ENCODE measurements around the gene RSAD2. TPM values are rescaled to one million over a fixed set of nuclear protein-coding genes. Genes with fewer than 3 reads are reported as not detected.

The RSAD2 gene
- polyA plus RNA-seq, 1 donor from 2014 or later: 1.2 TPM

DNA sequence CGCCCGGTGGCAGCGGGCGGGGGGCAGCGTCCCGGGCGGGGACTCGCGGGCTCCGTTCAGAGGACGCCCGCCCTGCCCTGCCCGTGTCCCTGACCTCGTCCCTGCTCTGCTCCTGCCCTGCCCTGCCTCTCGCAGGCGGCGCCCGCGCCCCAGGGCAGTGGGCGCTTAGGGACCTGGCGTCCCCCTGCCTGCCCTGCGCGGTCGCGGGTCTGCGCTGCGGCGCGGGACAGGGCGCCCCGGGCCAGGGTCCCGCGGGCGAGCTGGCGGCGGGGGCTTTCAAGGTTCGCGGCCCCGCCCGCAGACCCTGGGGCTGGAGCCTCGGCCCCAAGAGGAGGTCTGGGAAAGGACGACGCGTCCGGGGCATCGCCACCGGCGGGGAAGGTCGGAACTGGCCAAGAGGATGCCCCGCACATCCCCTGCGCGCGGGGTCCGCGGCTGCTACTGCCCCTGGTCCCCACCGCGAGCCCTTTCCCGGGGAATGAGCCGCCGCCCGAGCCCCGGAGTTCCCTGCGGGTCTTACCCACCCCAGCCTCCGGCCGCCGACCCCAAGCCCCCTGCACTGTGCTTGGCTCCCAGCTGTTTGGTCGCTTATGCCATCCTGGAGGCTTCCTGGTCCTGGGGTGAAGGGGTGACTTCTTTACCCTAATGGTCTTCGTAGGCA is 40.3 kb downstream of the RSAD2 start:
- H3K9me3 ChIP-seq (ENCODE audit: low read length): no peaks in the 10 kb centered on the region
- peak overlapping the region; percentile 78 for H3K9ac ChIP-seq (ENCODE audit: low read length)
- H3K36me3 ChIP-seq (ENCODE audit: insufficient read depth, low read length): no peaks in the 10 kb centered on the region
- TF ChIP-seq EZH2 (IDR thresholded peaks at IDR 0.05; ENCODE audit: borderline replicate concordance, insufficient read depth, low read length, poor library complexity, severe bottlenecking) (no peak), MXI1 (conservative IDR thresholded peaks at IDR 0.05; ENCODE audit: poor library complexity, severe bottlenecking) (peak; percentile 16)
- no peaks in the 10 kb centered on the region for H3K27me3 ChIP-seq (ENCODE audit: insufficient read depth, low read depth, low read length)
- no peaks in the 10 kb centered on the region for H4K20me1 ChIP-seq (ENCODE audit: insufficient read depth)
- H3K9me2 ChIP-seq (ENCODE audit: insufficient read depth, low read length): no peaks in the 10 kb centered on the region
- peak overlapping the region; percentile 39 for H3K27ac ChIP-seq (ENCODE audit: low read length)
- H3K79me2 ChIP-seq (replicated peaks; ENCODE audit: insufficient read depth, low read length): peaks cover 36% of the 10 kb centered on the region
- H3K4me3 ChIP-seq (ENCODE audit: low read length): peak overlapping the region; percentile 93
- no peaks in the 10 kb centered on the region for H3F3A ChIP-seq (ENCODE audit: insufficient read depth, low read length, poor library complexity, severe bottlenecking)
- peak overlapping the region; percentile 44 for H3K4me2 ChIP-seq (ENCODE audit: low read length)
- peak overlapping the region; percentile 21 for H2AFZ ChIP-seq (ENCODE audit: low read depth, low read length)

GRCh38 chr2:6919901-6920742 is 42.5 kb downstream of the RSAD2 start:
- TF ChIP-seq MXI1 (conservative IDR thresholded peaks at IDR 0.05; ENCODE audit: poor library complexity, severe bottlenecking) (no peak), EP300 (conservative IDR thresholded peaks at IDR 0.05; ENCODE audit: poor library complexity, severe bottlenecking) (no peak), TAF1 (IDR thresholded peaks at IDR 0.05; ENCODE audit: low read depth) (no peak), SMC3 (conservative IDR thresholded peaks at IDR 0.05; ENCODE audit: poor library complexity) (no peak), EZH2 (IDR thresholded peaks at IDR 0.05; ENCODE audit: borderline replicate concordance, insufficient read depth, low read length, poor library complexity, severe bottlenecking) (no peak), REST (IDR thresholded peaks at IDR 0.05; ENCODE audit: borderline replicate concordance) (no peak), POLR2AphosphoS5 (IDR thresholded peaks at IDR 0.05) (no peak), RAD21 (conservative IDR thresholded peaks at IDR 0.05) (no peak)
- TF ChIP-seq, protein P1, sequence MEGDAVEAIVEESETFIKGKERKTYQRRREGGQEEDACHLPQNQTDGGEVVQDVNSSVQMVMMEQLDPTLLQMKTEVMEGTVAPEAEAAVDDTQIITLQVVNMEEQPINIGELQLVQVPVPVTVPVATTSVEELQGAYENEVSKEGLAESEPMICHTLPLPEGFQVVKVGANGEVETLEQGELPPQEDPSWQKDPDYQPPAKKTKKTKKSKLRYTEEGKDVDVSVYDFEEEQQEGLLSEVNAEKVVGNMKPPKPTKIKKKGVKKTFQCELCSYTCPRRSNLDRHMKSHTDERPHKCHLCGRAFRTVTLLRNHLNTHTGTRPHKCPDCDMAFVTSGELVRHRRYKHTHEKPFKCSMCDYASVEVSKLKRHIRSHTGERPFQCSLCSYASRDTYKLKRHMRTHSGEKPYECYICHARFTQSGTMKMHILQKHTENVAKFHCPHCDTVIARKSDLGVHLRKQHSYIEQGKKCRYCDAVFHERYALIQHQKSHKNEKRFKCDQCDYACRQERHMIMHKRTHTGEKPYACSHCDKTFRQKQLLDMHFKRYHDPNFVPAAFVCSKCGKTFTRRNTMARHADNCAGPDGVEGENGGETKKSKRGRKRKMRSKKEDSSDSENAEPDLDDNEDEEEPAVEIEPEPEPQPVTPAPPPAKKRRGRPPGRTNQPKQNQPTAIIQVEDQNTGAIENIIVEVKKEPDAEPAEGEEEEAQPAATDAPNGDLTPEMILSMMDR (IDR thresholded peaks at IDR 0.05; ENCODE audit: poor library complexity, severe bottlenecking): no peak
- H2AFZ ChIP-seq (ENCODE audit: low read depth, low read length): no peak overlapping the region
- no peak overlapping the region for H3K4me2 ChIP-seq (ENCODE audit: low read length)
- H3K79me2 ChIP-seq (replicated peaks; ENCODE audit: insufficient read depth, low read length): peaks cover 43% of the 10 kb centered on the region
- no peaks in the 10 kb centered on the region for H4K20me1 ChIP-seq (ENCODE audit: insufficient read depth)
- no peaks in the 10 kb centered on the region for H3F3A ChIP-seq (ENCODE audit: insufficient read depth, low read length, poor library complexity, severe bottlenecking)
- H3K9me2 ChIP-seq (ENCODE audit: insufficient read depth, low read length): no peaks in the 10 kb centered on the region
- no peaks in the 10 kb centered on the region for H3K27me3 ChIP-seq (ENCODE audit: insufficient read depth, low read depth, low read length)
- H3K9ac ChIP-seq (ENCODE audit: low read length): no peak overlapping the region
- H3K27ac ChIP-seq (ENCODE audit: low read length): no peak overlapping the region
- H3K4me3 ChIP-seq (ENCODE audit: low read length): peak overlapping the region; percentile 93
- H3K36me3 ChIP-seq (ENCODE audit: insufficient read depth, low read length): no peaks in the 10 kb centered on the region
- H3K9me3 ChIP-seq (ENCODE audit: low read length): no peaks in the 10 kb centered on the region

Data from neural cell (in vitro differentiated cells).